HEK293 (cell line): ENCODE results near the gene MSANTD2.

Experiments used
- GLIS2 ChIP-seq: fragments of 450-650 bp; formaldehyde crosslinking; IDR thresholded peaks from 2 replicates; pipeline ENCODE4 v1.5.1; 2016; ENCODE audit warnings: missing biosample characterization, missing genetic modification characterization
- KLF10 ChIP-seq: fragments of 450-650 bp; IDR thresholded peaks from 2 replicates; pipeline ENCODE4 v1.5.1; 2018; ENCODE audit warnings: missing biosample characterization, mild to moderate bottlenecking, missing genetic modification characterization
- OSR2 ChIP-seq: fragments of 450-650 bp; formaldehyde crosslinking; IDR thresholded peaks from 2 replicates; pipeline ENCODE4 v1.5.1; 2016; ENCODE audit warnings: missing biosample characterization, missing genetic modification characterization
- REPIN1 ChIP-seq: fragments of 450-650 bp; formaldehyde crosslinking; IDR thresholded peaks from 2 replicates; pipeline ENCODE4 v1.5.1; 2017; ENCODE audit warnings: missing biosample characterization, missing genetic modification characterization, low read depth
- SP3 ChIP-seq: fragments of 450-650 bp; formaldehyde crosslinking; IDR thresholded peaks from 2 replicates; pipeline ENCODE4 v1.5.1; 2016; ENCODE audit warnings: missing biosample characterization, missing genetic modification characterization
- SP7 ChIP-seq: fragments of 450-650 bp; formaldehyde crosslinking; IDR thresholded peaks from 2 replicates; pipeline ENCODE4 v1.5.1; 2016; ENCODE audit warnings: missing biosample characterization, missing genetic modification characterization
- YY1 ChIP-seq: fragments of 450-650 bp; formaldehyde crosslinking; IDR thresholded peaks from 2 replicates; pipeline ENCODE4 v1.5.1; 2018; ENCODE audit warnings: missing biosample characterization, missing genetic modification characterization
- ZBTB17 ChIP-seq: fragments of 450-650 bp; formaldehyde crosslinking; IDR thresholded peaks from 2 replicates; pipeline ENCODE4 v1.5.1; 2016; ENCODE audit warnings: missing biosample characterization, missing genetic modification characterization
- ZNF2 ChIP-seq: fragments of 450-650 bp; formaldehyde crosslinking; IDR thresholded peaks from 2 replicates; pipeline ENCODE4 v1.5.1; 2016; ENCODE audit warnings: missing biosample characterization, missing genetic modification characterization
- ZNF335 ChIP-seq: fragments of 450-650 bp; formaldehyde crosslinking; conservative IDR thresholded peaks from 2 replicates; pipeline ENCODE4 v1.5.1; 2016; ENCODE audit warnings: missing biosample characterization, missing genetic modification characterization
- ZNF341 ChIP-seq: fragments of 450-650 bp; formaldehyde crosslinking; IDR thresholded peaks from 2 replicates; pipeline ENCODE4; 2016; ENCODE audit warnings: low read depth, missing biosample characterization, missing genetic modification characterization
- ZNF398 ChIP-seq: fragments of 450-650 bp; formaldehyde crosslinking; IDR thresholded peaks from 2 replicates; pipeline ENCODE4 v1.5.1; 2017; ENCODE audit warnings: missing biosample characterization, missing genetic modification characterization
- ZNF513 ChIP-seq: fragments of 450-650 bp; IDR thresholded peaks from 2 replicates; pipeline ENCODE4 v1.5.1; 2018; ENCODE audit warnings: missing biosample characterization, missing genetic modification characterization
- ZNF558 ChIP-seq: fragments of 450-650 bp; formaldehyde crosslinking; IDR thresholded peaks from 2 replicates; pipeline ENCODE4 v1.5.1; 2016; ENCODE audit warnings: missing biosample characterization, missing genetic modification characterization
- ZNF596 ChIP-seq: fragments of 450-650 bp; IDR thresholded peaks from 2 replicates; pipeline ENCODE4 v1.5.0; 2018; ENCODE audit warnings: missing biosample characterization, mild to moderate bottlenecking, missing genetic modification characterization, moderate library complexity
- ZNF768 ChIP-seq: fragments of 450-650 bp; formaldehyde crosslinking; IDR thresholded peaks from 2 replicates; pipeline ENCODE4 v1.5.1; 2018; ENCODE audit warnings: missing biosample characterization, mild to moderate bottlenecking, missing genetic modification characterization
- ZNF830 ChIP-seq: fragments of 450-650 bp; IDR thresholded peaks from 2 replicates; pipeline ENCODE4 v1.5.0; 2018; ENCODE audit warnings: missing biosample characterization, missing genetic modification characterization, low read depth, mild to moderate bottlenecking, moderate library complexity
- TF ChIP-seq, protein P1 (sequence below): sonication (generic); formaldehyde crosslinking; IDR thresholded peaks from 2 replicates; pipeline ENCODE4 v1.8.1; 2022; ENCODE audit warnings: mild to moderate bottlenecking, moderate library complexity, missing genetic modification reagents
- TF ChIP-seq, protein P2 (sequence below): IDR thresholded peaks from 2 replicates; pipeline ENCODE4 v1.6.1; 2011; ENCODE audit warnings: mild to moderate bottlenecking, low read depth, low read length, borderline replicate concordance
- TF ChIP-seq, protein P3 (sequence below): fragments of 450-650 bp; formaldehyde crosslinking; IDR thresholded peaks from 2 replicates; pipeline ENCODE4 v1.5.1; 2016; ENCODE audit warnings: missing biosample characterization, missing genetic modification characterization
- TF ChIP-seq, protein P4 (sequence below): fragments of 450-650 bp; formaldehyde crosslinking; optimal IDR thresholded peaks from 2 replicates; pipeline ENCODE3; 2016; ENCODE audit warnings: missing biosample characterization, mild to moderate bottlenecking, missing genetic modification characterization
- TF ChIP-seq, protein P5 (sequence below): fragments of 450-650 bp; formaldehyde crosslinking; IDR thresholded peaks from 2 replicates; pipeline ENCODE4 v1.5.1; 2016; ENCODE audit warnings: missing biosample characterization, missing genetic modification characterization
- TF ChIP-seq, protein P6 (sequence below): fragments of 450-650 bp; formaldehyde crosslinking; conservative IDR thresholded peaks from 2 replicates; pipeline ENCODE4 v1.5.1; 2016; ENCODE audit warnings: low read depth, missing biosample characterization, missing genetic modification characterization

Gene MSANTD2

GRCh38 chr11:124800226-124800929 lies at the start of gene MSANTD2 (continued):
- TF ChIP-seq ZNF596 (tag by site-specific recombination) (peak; percentile 33; the same call in 1 of the 2 replicates), ZNF768 (tag by site-specific recombination) (no peak), ZNF558 (tag by site-specific recombination) (no peak), SP7 (tag by site-specific recombination) (peak; percentile 64), YY1 (peak; percentile 52), REPIN1 (no peak), ZNF335 (peak; percentile 68), SP3 (tag by site-specific recombination) (peak; percentile 70), ZNF513 (tag by site-specific recombination) (no peak), KLF10 (0 out of 2 replicates have a peak, but pooled peaks have one; percentile 44), ZNF341 (tag by site-specific recombination) (peak; percentile 20; the same call in 1 of the 2 replicates), OSR2 (tag by site-specific recombination) (0 out of 2 replicates have a peak, but pooled peaks have one; percentile 7), ZNF2 (tag by site-specific recombination) (peak; percentile 67), GLIS2 (tag by site-specific recombination) (peak; percentile 43; the same call in 1 of the 2 replicates), ZNF398 (tag by site-specific recombination) (peak; percentile 69), ZBTB17 (tag by site-specific recombination) (peak; percentile 75), ZNF830 (tag by site-specific recombination) (no peak)
- TF ChIP-seq, protein P1, sequence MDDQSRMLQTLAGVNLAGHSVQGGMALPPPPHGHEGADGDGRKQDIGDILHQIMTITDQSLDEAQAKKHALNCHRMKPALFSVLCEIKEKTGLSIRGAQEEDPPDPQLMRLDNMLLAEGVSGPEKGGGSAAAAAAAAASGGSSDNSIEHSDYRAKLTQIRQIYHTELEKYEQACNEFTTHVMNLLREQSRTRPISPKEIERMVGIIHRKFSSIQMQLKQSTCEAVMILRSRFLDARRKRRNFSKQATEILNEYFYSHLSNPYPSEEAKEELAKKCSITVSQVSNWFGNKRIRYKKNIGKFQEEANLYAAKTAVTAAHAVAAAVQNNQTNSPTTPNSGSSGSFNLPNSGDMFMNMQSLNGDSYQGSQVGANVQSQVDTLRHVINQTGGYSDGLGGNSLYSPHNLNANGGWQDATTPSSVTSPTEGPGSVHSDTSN (CRISPR knock-in tag), result peak; percentile 88
- TF ChIP-seq, protein P2, sequence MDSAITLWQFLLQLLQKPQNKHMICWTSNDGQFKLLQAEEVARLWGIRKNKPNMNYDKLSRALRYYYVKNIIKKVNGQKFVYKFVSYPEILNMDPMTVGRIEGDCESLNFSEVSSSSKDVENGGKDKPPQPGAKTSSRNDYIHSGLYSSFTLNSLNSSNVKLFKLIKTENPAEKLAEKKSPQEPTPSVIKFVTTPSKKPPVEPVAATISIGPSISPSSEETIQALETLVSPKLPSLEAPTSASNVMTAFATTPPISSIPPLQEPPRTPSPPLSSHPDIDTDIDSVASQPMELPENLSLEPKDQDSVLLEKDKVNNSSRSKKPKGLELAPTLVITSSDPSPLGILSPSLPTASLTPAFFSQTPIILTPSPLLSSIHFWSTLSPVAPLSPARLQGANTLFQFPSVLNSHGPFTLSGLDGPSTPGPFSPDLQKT, result no peak; the same call in 1 of the 2 replicates
- TF ChIP-seq, protein P3, sequence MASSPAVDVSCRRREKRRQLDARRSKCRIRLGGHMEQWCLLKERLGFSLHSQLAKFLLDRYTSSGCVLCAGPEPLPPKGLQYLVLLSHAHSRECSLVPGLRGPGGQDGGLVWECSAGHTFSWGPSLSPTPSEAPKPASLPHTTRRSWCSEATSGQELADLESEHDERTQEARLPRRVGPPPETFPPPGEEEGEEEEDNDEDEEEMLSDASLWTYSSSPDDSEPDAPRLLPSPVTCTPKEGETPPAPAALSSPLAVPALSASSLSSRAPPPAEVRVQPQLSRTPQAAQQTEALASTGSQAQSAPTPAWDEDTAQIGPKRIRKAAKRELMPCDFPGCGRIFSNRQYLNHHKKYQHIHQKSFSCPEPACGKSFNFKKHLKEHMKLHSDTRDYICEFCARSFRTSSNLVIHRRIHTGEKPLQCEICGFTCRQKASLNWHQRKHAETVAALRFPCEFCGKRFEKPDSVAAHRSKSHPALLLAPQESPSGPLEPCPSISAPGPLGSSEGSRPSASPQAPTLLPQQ, result peak; percentile 71
- TF ChIP-seq, protein P4, sequence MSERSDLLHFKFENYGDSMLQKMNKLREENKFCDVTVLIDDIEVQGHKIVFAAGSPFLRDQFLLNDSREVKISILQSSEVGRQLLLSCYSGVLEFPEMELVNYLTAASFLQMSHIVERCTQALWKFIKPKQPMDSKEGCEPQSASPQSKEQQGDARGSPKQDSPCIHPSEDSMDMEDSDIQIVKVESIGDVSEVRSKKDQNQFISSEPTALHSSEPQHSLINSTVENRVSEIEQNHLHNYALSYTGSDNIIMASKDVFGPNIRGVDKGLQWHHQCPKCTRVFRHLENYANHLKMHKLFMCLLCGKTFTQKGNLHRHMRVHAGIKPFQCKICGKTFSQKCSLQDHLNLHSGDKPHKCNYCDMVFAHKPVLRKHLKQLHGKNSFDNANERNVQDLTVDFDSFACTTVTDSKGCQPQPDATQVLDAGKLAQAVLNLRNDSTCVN (tag by site-specific recombination), result peak; percentile 73
- TF ChIP-seq, protein P5, sequence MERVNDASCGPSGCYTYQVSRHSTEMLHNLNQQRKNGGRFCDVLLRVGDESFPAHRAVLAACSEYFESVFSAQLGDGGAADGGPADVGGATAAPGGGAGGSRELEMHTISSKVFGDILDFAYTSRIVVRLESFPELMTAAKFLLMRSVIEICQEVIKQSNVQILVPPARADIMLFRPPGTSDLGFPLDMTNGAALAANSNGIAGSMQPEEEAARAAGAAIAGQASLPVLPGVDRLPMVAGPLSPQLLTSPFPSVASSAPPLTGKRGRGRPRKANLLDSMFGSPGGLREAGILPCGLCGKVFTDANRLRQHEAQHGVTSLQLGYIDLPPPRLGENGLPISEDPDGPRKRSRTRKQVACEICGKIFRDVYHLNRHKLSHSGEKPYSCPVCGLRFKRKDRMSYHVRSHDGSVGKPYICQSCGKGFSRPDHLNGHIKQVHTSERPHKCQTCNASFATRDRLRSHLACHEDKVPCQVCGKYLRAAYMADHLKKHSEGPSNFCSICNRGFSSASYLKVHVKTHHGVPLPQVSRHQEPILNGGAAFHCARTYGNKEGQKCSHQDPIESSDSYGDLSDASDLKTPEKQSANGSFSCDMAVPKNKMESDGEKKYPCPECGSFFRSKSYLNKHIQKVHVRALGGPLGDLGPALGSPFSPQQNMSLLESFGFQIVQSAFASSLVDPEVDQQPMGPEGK (tag by site-specific recombination), result peak; percentile 82
- TF ChIP-seq, protein P6, sequence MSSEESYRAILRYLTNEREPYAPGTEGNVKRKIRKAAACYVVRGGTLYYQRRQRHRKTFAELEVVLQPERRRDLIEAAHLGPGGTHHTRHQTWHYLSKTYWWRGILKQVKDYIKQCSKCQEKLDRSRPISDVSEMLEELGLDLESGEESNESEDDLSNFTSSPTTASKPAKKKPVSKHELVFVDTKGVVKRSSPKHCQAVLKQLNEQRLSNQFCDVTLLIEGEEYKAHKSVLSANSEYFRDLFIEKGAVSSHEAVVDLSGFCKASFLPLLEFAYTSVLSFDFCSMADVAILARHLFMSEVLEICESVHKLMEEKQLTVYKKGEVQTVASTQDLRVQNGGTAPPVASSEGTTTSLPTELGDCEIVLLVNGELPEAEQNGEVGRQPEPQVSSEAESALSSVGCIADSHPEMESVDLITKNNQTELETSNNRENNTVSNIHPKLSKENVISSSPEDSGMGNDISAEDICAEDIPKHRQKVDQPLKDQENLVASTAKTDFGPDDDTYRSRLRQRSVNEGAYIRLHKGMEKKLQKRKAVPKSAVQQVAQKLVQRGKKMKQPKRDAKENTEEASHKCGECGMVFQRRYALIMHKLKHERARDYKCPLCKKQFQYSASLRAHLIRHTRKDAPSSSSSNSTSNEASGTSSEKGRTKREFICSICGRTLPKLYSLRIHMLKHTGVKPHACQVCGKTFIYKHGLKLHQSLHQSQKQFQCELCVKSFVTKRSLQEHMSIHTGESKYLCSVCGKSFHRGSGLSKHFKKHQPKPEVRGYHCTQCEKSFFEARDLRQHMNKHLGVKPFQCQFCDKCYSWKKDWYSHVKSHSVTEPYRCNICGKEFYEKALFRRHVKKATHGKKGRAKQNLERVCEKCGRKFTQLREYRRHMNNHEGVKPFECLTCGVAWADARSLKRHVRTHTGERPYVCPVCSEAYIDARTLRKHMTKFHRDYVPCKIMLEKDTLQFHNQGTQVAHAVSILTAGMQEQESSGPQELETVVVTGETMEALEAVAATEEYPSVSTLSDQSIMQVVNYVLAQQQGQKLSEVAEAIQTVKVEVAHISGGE (tag by site-specific recombination), result peak; percentile 93
